Measurements from ENCODE around the gene MN1. TPM values are rescaled to one million over a fixed set of nuclear protein-coding genes. Genes with fewer than 3 reads are reported as not detected.
A peak's percentile ranks its signal among the peaks of the same experiment; 100 is the strongest.

The MN1 gene
- total RNA-seq, 4 donors from 2014 or later, result 1.7 to 7.0 (median 2.4) TPM

DNA sequence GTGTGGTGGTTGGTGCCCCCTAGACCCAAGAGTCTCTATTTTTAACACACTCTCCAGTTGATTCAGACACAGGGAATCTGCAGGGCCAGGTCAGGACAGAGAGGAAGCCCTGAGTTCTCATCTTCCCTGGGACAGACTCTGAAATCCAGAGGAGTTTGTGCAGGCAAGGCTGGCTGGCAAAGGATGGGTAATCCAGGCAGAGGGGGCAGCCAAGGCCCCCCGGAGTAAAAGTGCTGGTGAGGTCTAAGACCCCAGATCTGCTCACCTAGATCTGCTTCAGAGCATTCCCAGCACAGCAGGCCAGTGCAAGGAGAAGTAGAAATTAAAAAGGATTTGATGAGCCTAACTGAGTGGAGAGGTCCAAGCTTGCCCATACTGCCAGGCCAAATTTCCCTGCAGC lies 40.6 kb upstream of the MN1 start:
- intact Hi-C loops (cut with DNase I; ENCODE audit: low total_unique reads), result no loop called here
- TF ChIP-seq, protein P1, sequence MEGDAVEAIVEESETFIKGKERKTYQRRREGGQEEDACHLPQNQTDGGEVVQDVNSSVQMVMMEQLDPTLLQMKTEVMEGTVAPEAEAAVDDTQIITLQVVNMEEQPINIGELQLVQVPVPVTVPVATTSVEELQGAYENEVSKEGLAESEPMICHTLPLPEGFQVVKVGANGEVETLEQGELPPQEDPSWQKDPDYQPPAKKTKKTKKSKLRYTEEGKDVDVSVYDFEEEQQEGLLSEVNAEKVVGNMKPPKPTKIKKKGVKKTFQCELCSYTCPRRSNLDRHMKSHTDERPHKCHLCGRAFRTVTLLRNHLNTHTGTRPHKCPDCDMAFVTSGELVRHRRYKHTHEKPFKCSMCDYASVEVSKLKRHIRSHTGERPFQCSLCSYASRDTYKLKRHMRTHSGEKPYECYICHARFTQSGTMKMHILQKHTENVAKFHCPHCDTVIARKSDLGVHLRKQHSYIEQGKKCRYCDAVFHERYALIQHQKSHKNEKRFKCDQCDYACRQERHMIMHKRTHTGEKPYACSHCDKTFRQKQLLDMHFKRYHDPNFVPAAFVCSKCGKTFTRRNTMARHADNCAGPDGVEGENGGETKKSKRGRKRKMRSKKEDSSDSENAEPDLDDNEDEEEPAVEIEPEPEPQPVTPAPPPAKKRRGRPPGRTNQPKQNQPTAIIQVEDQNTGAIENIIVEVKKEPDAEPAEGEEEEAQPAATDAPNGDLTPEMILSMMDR (IDR thresholded peaks at IDR 0.05), result no peak
- no peak for TF ChIP-seq POLR2A (IDR thresholded peaks at IDR 0.05)
- 63 to 82% methylated on average over 1 of the region's 1 CpG for WGBS, 2 donors
- DNase-seq (ENCODE audit: low spot score in 2 of 2), result peak in 1 of 2 donors; percentile 50
- H3K4me3 ChIP-seq (ENCODE audit: low read depth, poor library complexity, severe bottlenecking), result no peak overlapping the region

- TF ChIP-seq POLR2A (IDR thresholded peaks at IDR 0.05), result no peak
- TF ChIP-seq, protein P1 (IDR thresholded peaks at IDR 0.05), result no peak
- peak in 1 of 2 donors; percentile 61 for DNase-seq (ENCODE audit: low spot score in 2 of 2)
- intact Hi-C loops (cut with DNase I; ENCODE audit: low total_unique reads), result no loop called here
- WGBS, 2 donors, result 98 to 99% methylated on average over 7 of the region's 7 CpGs
- H3K4me3 ChIP-seq (ENCODE audit: low read depth, poor library complexity, severe bottlenecking), result no peak overlapping the region
Measured at GRCh38 chr22:27840436-27840835, 38.9 kb upstream of the MN1 start.

DNA sequence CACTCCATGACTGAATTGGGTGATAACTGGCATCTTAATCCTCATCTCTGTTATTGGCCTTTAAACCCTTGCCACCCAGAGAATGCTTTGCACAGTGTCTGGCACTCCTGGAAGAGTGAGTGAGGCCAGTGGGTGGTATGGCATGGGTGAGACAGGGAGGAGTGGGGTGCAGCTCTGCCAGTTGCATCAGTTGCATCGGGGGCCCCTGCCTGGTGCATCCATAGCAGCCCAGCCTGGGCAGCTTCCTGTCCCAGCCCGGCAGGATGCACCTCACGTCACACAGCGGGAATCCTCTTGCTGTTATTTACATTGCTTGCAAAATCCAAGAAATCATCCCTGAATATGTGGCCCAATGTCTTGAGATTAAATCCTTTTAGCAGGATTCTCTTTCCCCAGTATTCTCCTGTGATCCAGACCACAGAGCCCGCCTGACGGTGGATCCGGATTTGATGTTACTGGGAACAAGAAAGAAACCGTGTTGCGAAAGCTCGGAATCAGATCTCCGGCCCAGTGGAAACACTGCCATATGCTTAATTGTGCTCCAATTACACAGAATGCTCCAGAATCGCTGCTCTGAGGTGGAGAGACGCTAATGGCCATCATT lies 37.6 kb upstream of the MN1 start:
- 91 to 94% methylated on average over 13 of the region's 13 CpGs for WGBS, 2 donors
- TF ChIP-seq, protein P1 (IDR thresholded peaks at IDR 0.05), result no peak
- TF ChIP-seq POLR2A (IDR thresholded peaks at IDR 0.05), result no peak
- intact Hi-C loops (cut with DNase I; ENCODE audit: low total_unique reads), result no loop called here
- no peak overlapping the region for H3K4me3 ChIP-seq (ENCODE audit: low read depth, poor library complexity, severe bottlenecking)
- DNase-seq (ENCODE audit: low spot score in 2 of 2), result peak in 1 of 2 donors; percentile 68

- 62 to 69% methylated on average over 10 of the region's 10 CpGs for WGBS, 2 donors
- no peak for TF ChIP-seq POLR2A (IDR thresholded peaks at IDR 0.05)
- TF ChIP-seq, protein P1 (IDR thresholded peaks at IDR 0.05), result no peak
- intact Hi-C loops (cut with DNase I; ENCODE audit: low total_unique reads), result no loop called here
- no peak overlapping the region for H3K4me3 ChIP-seq (ENCODE audit: low read depth, poor library complexity, severe bottlenecking)
- no peak for DNase-seq (ENCODE audit: low spot score in 2 of 2)
Measured at GRCh38 chr22:27836181-27836580, 34.6 kb upstream of the MN1 start.

- TF ChIP-seq, protein P1 (IDR thresholded peaks at IDR 0.05), result no peak
- TF ChIP-seq POLR2A (IDR thresholded peaks at IDR 0.05), result no peak
- DNase-seq (ENCODE audit: low spot score in 2 of 2), result no peak
- 79 to 89% methylated on average over 6 of the region's 6 CpGs for WGBS, 2 donors
- intact Hi-C loops (cut with DNase I; ENCODE audit: low total_unique reads), result no loop called here
- H3K4me3 ChIP-seq (ENCODE audit: low read depth, poor library complexity, severe bottlenecking), result no peak overlapping the region
Measured at GRCh38 chr22:27835446-27835845, 33.9 kb upstream of the MN1 start.
